Peyer's patch (tissue), 4 donors: ENCODE data around the gene NEMP2.

Source experiments
- POLR2A ChIP-seq, 2 donors: fragments of 450-650 bp; IDR thresholded peaks; one replicate each; pipeline ENCODE4 v1.5.1; 2017; ENCODE audit warnings: antibody characterized with exemption in 2 of 2, mild to moderate bottlenecking in 2 of 2, moderate library complexity in 2 of 2
- TF ChIP-seq, protein P1 (sequence below), 6 experiments: fragments of 450-650 bp in 4 of 6; fragments of 200-600 bp in 2 of 6; sonication (generic) in 1 of 6; IDR thresholded peaks; one replicate each; pipeline ENCODE4 v1.5.1; 2017 to 2019; ENCODE audit warnings: antibody characterized with exemption in 6 of 6, mild to moderate bottlenecking in 3 of 6, moderate library complexity in 1 of 6

- TF ChIP-seq, protein P1, sequence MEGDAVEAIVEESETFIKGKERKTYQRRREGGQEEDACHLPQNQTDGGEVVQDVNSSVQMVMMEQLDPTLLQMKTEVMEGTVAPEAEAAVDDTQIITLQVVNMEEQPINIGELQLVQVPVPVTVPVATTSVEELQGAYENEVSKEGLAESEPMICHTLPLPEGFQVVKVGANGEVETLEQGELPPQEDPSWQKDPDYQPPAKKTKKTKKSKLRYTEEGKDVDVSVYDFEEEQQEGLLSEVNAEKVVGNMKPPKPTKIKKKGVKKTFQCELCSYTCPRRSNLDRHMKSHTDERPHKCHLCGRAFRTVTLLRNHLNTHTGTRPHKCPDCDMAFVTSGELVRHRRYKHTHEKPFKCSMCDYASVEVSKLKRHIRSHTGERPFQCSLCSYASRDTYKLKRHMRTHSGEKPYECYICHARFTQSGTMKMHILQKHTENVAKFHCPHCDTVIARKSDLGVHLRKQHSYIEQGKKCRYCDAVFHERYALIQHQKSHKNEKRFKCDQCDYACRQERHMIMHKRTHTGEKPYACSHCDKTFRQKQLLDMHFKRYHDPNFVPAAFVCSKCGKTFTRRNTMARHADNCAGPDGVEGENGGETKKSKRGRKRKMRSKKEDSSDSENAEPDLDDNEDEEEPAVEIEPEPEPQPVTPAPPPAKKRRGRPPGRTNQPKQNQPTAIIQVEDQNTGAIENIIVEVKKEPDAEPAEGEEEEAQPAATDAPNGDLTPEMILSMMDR (IDR thresholded peaks at IDR 0.05) = no peak
- no peak for TF ChIP-seq POLR2A (IDR thresholded peaks at IDR 0.05)
Observed at GRCh38 chr2:190572246-190572645, 37.7 kb upstream of the NEMP2 start.
